ENCODE measurements around the gene MYO1H. TPM values are rescaled to one million over a fixed set of nuclear protein-coding genes. Genes with fewer than 3 reads are reported as not detected.
A peak's percentile ranks its signal among the peaks of the same experiment; 100 is the strongest.

The MYO1H gene
- total RNA-seq, 1 experiment from 2014 or later, result not detected

- no peaks in the 10 kb centered on the region for H3K36me3 ChIP-seq (replicated peaks; ENCODE audit: control insufficient read depth, insufficient read depth, low read length)
- DNase-seq, result no peak
- H3K4me3 ChIP-seq (ENCODE audit: insufficient read depth, low read depth, low read length), result no peak overlapping the region
- no peaks in the 10 kb centered on the region for H3K27me3 ChIP-seq (ENCODE audit: control insufficient read depth, insufficient read depth, low read length)
Measured at GRCh38 chr12:109330282-109331230, 17.1 kb upstream of the MYO1H start.

GRCh38 chr12:109331301-109331952, 16.3 kb upstream of the MYO1H start:
- DNase-seq, result no peak
- Histone ChIP-seq H3K27me3 (ENCODE audit: control insufficient read depth, insufficient read depth, low read length) (no peaks in the 10 kb centered on the region), H3K4me3 (ENCODE audit: insufficient read depth, low read depth, low read length) (no peak overlapping the region), H3K36me3 (replicated peaks; ENCODE audit: control insufficient read depth, insufficient read depth, low read length) (no peaks in the 10 kb centered on the region)

GRCh38 chr12:109334887-109335286, 12.8 kb upstream of the MYO1H start:
- Histone ChIP-seq H3K36me3 (replicated peaks; ENCODE audit: control insufficient read depth, insufficient read depth, low read length) (no peaks in the 10 kb centered on the region), H3K27me3 (ENCODE audit: control insufficient read depth, insufficient read depth, low read length) (no peaks in the 10 kb centered on the region), H3K4me3 (ENCODE audit: insufficient read depth, low read depth, low read length) (no peak overlapping the region)
- DNase-seq, result no peak

GRCh38 chr12:109336593-109336992, 11.1 kb upstream of the MYO1H start:
- no peak for DNase-seq
- Histone ChIP-seq H3K36me3 (replicated peaks; ENCODE audit: control insufficient read depth, insufficient read depth, low read length) (no peaks in the 10 kb centered on the region), H3K27me3 (ENCODE audit: control insufficient read depth, insufficient read depth, low read length) (no peaks in the 10 kb centered on the region), H3K4me3 (ENCODE audit: insufficient read depth, low read depth, low read length) (no peak overlapping the region)

- H3K4me3 ChIP-seq (ENCODE audit: insufficient read depth, low read depth, low read length), result no peak overlapping the region
- no peak for DNase-seq
- H3K36me3 ChIP-seq (replicated peaks; ENCODE audit: control insufficient read depth, insufficient read depth, low read length), result no peaks in the 10 kb centered on the region
- no peaks in the 10 kb centered on the region for H3K27me3 ChIP-seq (ENCODE audit: control insufficient read depth, insufficient read depth, low read length)
Measured at GRCh38 chr12:109343677-109344076, 4.0 kb upstream of the MYO1H start.

GRCh38 chr12:109345428-109345827, 2.3 kb upstream of the MYO1H start:
- Histone ChIP-seq H3K36me3 (replicated peaks; ENCODE audit: control insufficient read depth, insufficient read depth, low read length) (no peaks in the 10 kb centered on the region), H3K27me3 (ENCODE audit: control insufficient read depth, insufficient read depth, low read length) (no peaks in the 10 kb centered on the region), H3K4me3 (ENCODE audit: insufficient read depth, low read depth, low read length) (no peak overlapping the region)
- no peak for DNase-seq

- peak; percentile 39 for DNase-seq
- H3K36me3 ChIP-seq (replicated peaks; ENCODE audit: control insufficient read depth, insufficient read depth, low read length), result no peaks in the 10 kb centered on the region
- no peak overlapping the region for H3K4me3 ChIP-seq (ENCODE audit: insufficient read depth, low read depth, low read length)
- H3K27me3 ChIP-seq (ENCODE audit: control insufficient read depth, insufficient read depth, low read length), result no peaks in the 10 kb centered on the region
Measured at GRCh38 chr12:109346920-109347319, 780 bp upstream of the MYO1H start.

GRCh38 chr12:109352184-109352583, 4.5 kb downstream of the MYO1H start:
- no peaks in the 10 kb centered on the region for H3K27me3 ChIP-seq (ENCODE audit: control insufficient read depth, insufficient read depth, low read length)
- no peaks in the 10 kb centered on the region for H3K36me3 ChIP-seq (replicated peaks; ENCODE audit: control insufficient read depth, insufficient read depth, low read length)
- no peak overlapping the region for H3K4me3 ChIP-seq (ENCODE audit: insufficient read depth, low read depth, low read length)
- no peak for DNase-seq

GRCh38 chr12:109356577-109356976, 8.9 kb downstream of the MYO1H start:
- no peak for DNase-seq
- no peaks in the 10 kb centered on the region for H3K36me3 ChIP-seq (replicated peaks; ENCODE audit: control insufficient read depth, insufficient read depth, low read length)
- no peaks in the 10 kb centered on the region for H3K27me3 ChIP-seq (ENCODE audit: control insufficient read depth, insufficient read depth, low read length)
- no peak overlapping the region for H3K4me3 ChIP-seq (ENCODE audit: insufficient read depth, low read depth, low read length)

GRCh38 chr12:109357032-109357431, 9.3 kb downstream of the MYO1H start:
- Histone ChIP-seq H3K4me3 (ENCODE audit: insufficient read depth, low read depth, low read length) (no peak overlapping the region), H3K36me3 (replicated peaks; ENCODE audit: control insufficient read depth, insufficient read depth, low read length) (no peaks in the 10 kb centered on the region), H3K27me3 (ENCODE audit: control insufficient read depth, insufficient read depth, low read length) (no peaks in the 10 kb centered on the region)
- DNase-seq, result no peak

GRCh38 chr12:109358154-109358869, 10.6 kb downstream of the MYO1H start:
- H3K27me3 ChIP-seq (ENCODE audit: control insufficient read depth, insufficient read depth, low read length), result no peaks in the 10 kb centered on the region
- no peaks in the 10 kb centered on the region for H3K36me3 ChIP-seq (replicated peaks; ENCODE audit: control insufficient read depth, insufficient read depth, low read length)

GRCh38 chr12:109359131-109359690, 11.5 kb downstream of the MYO1H start:
- DNase-seq, result no peak
- Histone ChIP-seq H3K4me3 (ENCODE audit: insufficient read depth, low read depth, low read length) (no peak overlapping the region), H3K36me3 (replicated peaks; ENCODE audit: control insufficient read depth, insufficient read depth, low read length) (no peaks in the 10 kb centered on the region), H3K27me3 (ENCODE audit: control insufficient read depth, insufficient read depth, low read length) (no peaks in the 10 kb centered on the region)

More at GRCh38 chr12:109358154-109358869, 10.6 kb downstream of the MYO1H start:
- H3K4me3 ChIP-seq (ENCODE audit: insufficient read depth, low read depth, low read length), result no peak overlapping the region
- DNase-seq, result no peak

GRCh38 chr12:109369831-109370230, 22.1 kb downstream of the MYO1H start:
- Histone ChIP-seq H3K36me3 (replicated peaks; ENCODE audit: control insufficient read depth, insufficient read depth, low read length) (no peaks in the 10 kb centered on the region), H3K4me3 (ENCODE audit: insufficient read depth, low read depth, low read length) (no peak overlapping the region), H3K27me3 (ENCODE audit: control insufficient read depth, insufficient read depth, low read length) (no peaks in the 10 kb centered on the region)
- no peak for DNase-seq

GRCh38 chr12:109377139-109377685, 29.5 kb downstream of the MYO1H start:
- Histone ChIP-seq H3K4me3 (ENCODE audit: insufficient read depth, low read depth, low read length) (no peak overlapping the region), H3K36me3 (replicated peaks; ENCODE audit: control insufficient read depth, insufficient read depth, low read length) (no peaks in the 10 kb centered on the region), H3K27me3 (ENCODE audit: control insufficient read depth, insufficient read depth, low read length) (no peaks in the 10 kb centered on the region)
- peak; percentile 48 for DNase-seq

All from H7 (cell line).